Thoracic aorta (tissue), 2 donors: Measurements from ENCODE around the gene MED16. TPM values are rescaled to one million over a fixed set of nuclear protein-coding genes. Genes with fewer than 3 reads are reported as not detected.
A peak's percentile ranks its signal among the peaks of the same experiment; 100 is the strongest.

Experiments used
- ATAC-seq: fragments of 150-250 bp; one replicate; pipeline ENCODE4 v1.8.0; 2017; ENCODE audit warnings: low read depth; ENCODE audit not compliant: insufficient number of reproducible peaks, low FRiP score
- DNase-seq: peaks from one replicate; pipeline ENCODE4 v3.0.0-alpha.2; 2020; ENCODE audit warnings: low spot score
- H3K27ac ChIP-seq, 2 donors: fragments of 200-600 bp; sonication (generic); 1 replicate in 1 of 2; 2 replicates in 1 of 2; pipeline ENCODE4 v1.5.1; 2016; ENCODE audit warnings: mild to moderate bottlenecking in 2 of 2, moderate library complexity in 2 of 2
- H3K27me3 ChIP-seq: fragments of 200-600 bp; sonication (generic); replicated peaks from 2 replicates; pipeline ENCODE4 v1.6.0; 2016; ENCODE audit warnings: mild to moderate bottlenecking; ENCODE audit not compliant: insufficient read depth
- H3K36me3 ChIP-seq: fragments of 200-600 bp; sonication (generic); one replicate; pipeline ENCODE4 v1.5.1; 2016
- H3K4me1 ChIP-seq, 2 donors: fragments of 200-600 bp; sonication (generic); 1 replicate in 1 of 2; 2 replicates in 1 of 2; pipeline versions ENCODE4 v1.5.1 to v1.6.0; 2016; ENCODE audit warnings: low read depth in 2 of 2, mild to moderate bottlenecking in 1 of 2; ENCODE audit not compliant: control insufficient read depth in 1 of 2
- H3K4me3 ChIP-seq: fragments of 200-600 bp; sonication (generic); 2 replicates; pipeline ENCODE4 v1.5.1; 2016; ENCODE audit warnings: mild to moderate bottlenecking
- H3K9me3 ChIP-seq: fragments of 200-600 bp; sonication (generic); 2 replicates; pipeline ENCODE4 v1.5.1; 2016
- CTCF ChIP-seq: fragments of 200-600 bp; sonication (generic); IDR thresholded peaks from one replicate; pipeline ENCODE4 v1.5.1; 2019; ENCODE audit warnings: antibody characterized with exemption
- total RNA-seq, 2 donors: library from RNA; depleted of rRNA; stranded (reverse); fragments of >200 nt; gene quantifications; one replicate each; pipeline versions ENCODE4 v1.1.0 to v1.2.3, GENCODE V29; 2016

The MED16 gene
- total RNA-seq, 2 donors from 2014 or later, result 29.1 to 38.0 TPM

DNA sequence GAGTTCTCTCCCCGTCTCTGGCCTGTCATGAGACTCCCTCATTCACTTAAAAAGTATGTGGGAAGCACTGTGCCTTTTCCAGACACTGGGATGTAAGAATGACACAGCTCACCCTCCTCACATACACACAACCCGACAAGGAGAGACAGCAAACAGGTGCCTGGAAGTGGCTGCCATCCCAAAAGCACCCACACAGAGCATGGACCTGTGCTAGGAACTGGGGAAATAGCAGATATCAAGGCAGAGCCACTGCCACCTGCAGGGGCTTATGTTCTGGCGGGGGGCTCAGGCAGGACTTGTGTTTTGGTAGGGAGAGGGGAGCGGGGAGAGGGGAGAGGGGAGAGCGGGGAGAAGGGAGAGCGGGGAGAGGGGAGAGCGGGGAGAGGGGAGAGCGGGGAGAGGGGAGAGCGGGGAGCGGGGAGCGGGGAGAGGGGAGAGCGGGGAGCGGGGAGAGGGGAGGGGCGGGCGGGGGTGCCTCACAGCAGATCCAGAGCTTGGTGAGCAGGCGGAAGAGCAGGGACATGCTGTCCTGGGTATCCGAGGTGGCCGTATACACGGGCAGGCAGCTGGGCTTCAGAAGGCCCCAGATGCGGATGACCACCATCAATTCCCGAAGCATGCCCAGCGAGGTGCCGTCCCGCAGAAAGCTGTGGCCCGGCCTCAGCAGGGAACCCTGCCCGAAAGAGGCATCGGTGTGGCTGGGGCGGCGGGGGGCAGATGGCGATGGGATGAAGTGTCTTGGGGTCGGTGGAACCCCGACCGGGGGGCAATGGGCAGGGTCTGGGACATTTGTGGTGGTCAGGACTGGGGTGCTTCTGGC, 21.3 kb downstream of the MED16 start:
- no peak for TF ChIP-seq CTCF
- H3K27ac ChIP-seq, result no peak overlapping the region
- H3K4me3 ChIP-seq, result no peak overlapping the region

DNA sequence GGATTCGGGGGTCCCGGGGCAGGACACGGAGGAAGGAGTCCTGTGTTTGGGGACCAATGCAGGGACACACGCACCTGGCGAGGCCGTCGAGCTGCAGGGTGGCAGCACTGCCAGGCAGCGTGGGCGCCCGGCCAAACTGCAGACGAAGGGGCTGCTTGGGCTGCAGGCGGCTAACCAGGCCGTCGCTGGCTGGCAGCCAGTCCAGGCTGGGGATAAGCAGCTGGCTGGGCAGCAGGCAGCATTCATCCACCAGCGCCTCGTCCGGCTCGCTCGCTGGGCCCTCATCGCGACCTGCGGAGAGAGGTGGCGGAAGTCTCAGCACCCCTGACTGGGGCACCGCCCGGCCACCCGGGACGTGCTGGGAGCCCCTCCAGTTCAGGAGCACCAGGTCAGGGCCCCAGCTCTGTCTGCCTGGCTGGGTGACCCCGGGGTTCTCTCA, 22.0 kb downstream of the MED16 start:
- no peaks in the 10 kb centered on the region for H3K9me3 ChIP-seq
- no peak for ATAC-seq
- H3K4me3 ChIP-seq, result no peak overlapping the region
- no peak overlapping the region for H3K27ac ChIP-seq
- H3K4me1 ChIP-seq, result peaks cover 7 to 14% of the 10 kb centered on the region in 2 donors
- H3K36me3 ChIP-seq, result peaks cover 33% of the 10 kb centered on the region
- TF ChIP-seq CTCF, result no peak
- no peaks in the 10 kb centered on the region for H3K27me3 ChIP-seq
- no peak for DNase-seq

More for the DNA sequence above, 21.3 kb downstream of the MED16 start:
- Histone ChIP-seq H3K36me3 (peaks cover 37% of the 10 kb centered on the region), H3K9me3 (no peaks in the 10 kb centered on the region), H3K27me3 (no peaks in the 10 kb centered on the region), H3K4me1 (peaks cover 7 to 14% of the 10 kb centered on the region in 2 donors)
- DNase-seq, result no peak
- ATAC-seq, result no peak

GRCh38 chr19:870314-870713, 22.7 kb downstream of the MED16 start:
- Histone ChIP-seq H3K4me1 (peaks cover 7 to 14% of the 10 kb centered on the region in 2 donors), H3K27ac (peak overlapping the region; percentile 66 to 81), H3K4me3 (no peak overlapping the region), H3K27me3 (no peaks in the 10 kb centered on the region), H3K9me3 (no peaks in the 10 kb centered on the region), H3K36me3 (peaks cover 26% of the 10 kb centered on the region)
- ATAC-seq (no peak), DNase-seq (no peak)
- no peak for TF ChIP-seq CTCF

DNA sequence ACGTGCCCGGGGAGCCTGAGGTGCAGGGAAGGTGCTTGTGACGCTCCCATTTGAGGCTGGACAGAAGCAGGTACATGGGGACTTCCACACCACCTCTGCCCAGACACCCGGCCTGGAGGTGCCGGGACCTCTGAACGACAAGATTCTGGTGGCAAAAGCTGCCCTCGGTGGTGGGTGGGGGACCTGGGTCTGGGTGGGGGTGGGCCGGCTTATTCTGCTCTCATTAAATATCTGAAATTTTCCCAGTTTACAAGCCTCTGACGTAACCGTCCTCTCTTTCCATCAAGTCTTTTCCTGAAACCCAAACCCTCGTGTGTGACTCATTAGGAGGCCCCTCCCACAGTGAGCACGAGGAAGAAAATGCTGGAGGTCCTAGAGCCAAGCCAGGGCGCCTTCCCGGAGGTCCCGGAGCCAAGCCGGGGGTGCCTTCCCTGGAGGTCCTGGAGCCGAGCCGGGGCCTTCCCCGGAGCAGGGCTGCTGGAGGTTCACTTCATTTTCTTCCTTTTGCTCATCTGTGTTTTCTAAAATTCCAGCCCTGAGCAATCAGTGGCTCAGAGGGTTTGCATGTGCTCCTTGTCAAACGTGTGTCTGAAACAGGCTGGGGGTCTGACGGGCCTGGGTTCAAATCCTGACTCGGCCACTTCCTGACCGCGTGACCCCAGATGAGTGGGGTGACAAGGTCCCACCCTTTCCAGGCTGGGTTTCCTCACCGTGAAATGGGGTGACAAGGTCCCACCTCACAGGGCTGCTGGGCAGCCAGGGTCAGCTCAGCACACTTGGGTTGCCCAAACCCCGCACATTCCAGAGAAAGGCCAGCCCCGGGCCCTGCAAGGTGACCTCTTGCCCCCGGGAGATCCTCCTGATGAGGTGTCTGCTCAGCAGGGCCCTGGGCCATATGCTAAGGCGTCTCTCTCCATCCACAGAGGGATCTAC, 23.5 kb downstream of the MED16 start:
- DNase-seq (peak; percentile 60), ATAC-seq (peak; percentile 76)
- Histone ChIP-seq H3K36me3 (peaks cover 20% of the 10 kb centered on the region), H3K4me1 (peaks cover 7 to 14% of the 10 kb centered on the region in 2 donors), H3K27ac (peak overlapping the region; percentile 66 to 81), H3K4me3 (no peak overlapping the region), H3K9me3 (no peaks in the 10 kb centered on the region), H3K27me3 (no peaks in the 10 kb centered on the region)
- TF ChIP-seq CTCF, result no peak
